T-helper 2 cell treated with Interferon-gamma antibody and Interleukin-4, amounts not matched to agents 5 μg/mL and 100 μg/mL, for 36 hours (primary cell): ENCODE results near the gene UXS1.

Source experiments
- DNase-seq: peaks from one replicate; pipeline ENCODE4 v3.0.0; 2021; ENCODE audit warnings: low spot score
- H3K27ac Mint-ChIP-seq: one replicate; pipeline ENCODE4 v1.8.0; 2021; ENCODE audit warnings: mild to moderate bottlenecking, mixed read lengths
- H3K27me3 Mint-ChIP-seq: one replicate; pipeline ENCODE4 v1.8.0; 2021; ENCODE audit warnings: low read depth, mixed read lengths
- H3K36me3 Mint-ChIP-seq: one replicate; pipeline ENCODE4 v1.8.0; 2021; ENCODE audit warnings: low read depth, mixed read lengths
- H3K4me1 Mint-ChIP-seq: one replicate; pipeline ENCODE4 v1.8.0; 2021; ENCODE audit warnings: low read depth, mixed read lengths
- H3K4me3 Mint-ChIP-seq: one replicate; pipeline ENCODE4 v1.8.0; 2022; ENCODE audit warnings: mild to moderate bottlenecking, moderate library complexity, mixed read lengths
- H3K9me3 Mint-ChIP-seq: one replicate; pipeline ENCODE4 v1.8.0; 2021; ENCODE audit warnings: mixed read lengths

Gene UXS1

DNA sequence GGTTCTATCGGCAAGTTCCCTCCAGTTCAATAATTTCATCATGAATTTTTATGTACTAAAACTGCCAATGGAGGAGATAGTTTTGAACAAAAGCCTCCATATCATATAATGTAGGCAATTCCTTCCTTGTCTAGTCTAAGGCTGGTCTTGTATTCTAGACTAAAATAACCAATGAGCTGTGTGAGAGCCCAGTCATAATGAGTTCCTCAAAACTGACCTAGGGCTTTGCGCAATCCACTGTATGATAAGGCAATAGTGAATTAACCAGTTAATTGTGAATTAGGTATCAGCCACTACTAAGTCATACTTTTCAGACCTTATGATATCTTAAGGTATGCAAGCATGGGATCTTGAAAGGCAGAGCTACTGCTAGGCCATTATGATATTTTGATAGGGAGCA lies 7.6 kb upstream of the UXS1 start:
- Mint-ChIP-seq H3K9me3 (no peaks in the 10 kb centered on the region), H3K27me3 (peaks cover 35% of the 10 kb centered on the region), H3K4me1 (peaks cover 6% of the 10 kb centered on the region), H3K27ac (no peak overlapping the region), H3K36me3 (no peaks in the 10 kb centered on the region), H3K4me3 (no peak overlapping the region)
- no peak for DNase-seq

DNA sequence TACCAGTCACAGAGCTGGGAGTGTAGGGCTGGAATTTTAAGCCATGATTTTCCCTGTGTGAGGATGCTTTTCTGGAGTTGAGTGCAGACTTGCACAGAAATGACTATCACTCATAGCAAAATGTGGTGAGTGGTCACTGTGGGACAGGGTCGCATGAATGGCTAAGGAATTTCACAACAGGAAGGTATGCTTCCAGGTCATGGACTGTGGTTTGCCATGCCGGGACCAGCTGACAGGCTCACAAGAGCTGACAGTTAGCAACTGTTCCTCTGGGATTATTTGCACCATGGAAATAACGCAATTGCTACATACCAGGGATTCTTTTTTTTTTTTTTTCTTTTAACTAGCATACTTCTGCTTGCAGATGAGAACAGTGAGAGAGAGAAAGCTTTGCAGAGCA lies 3.8 kb upstream of the UXS1 start:
- Mint-ChIP-seq H3K4me3 (no peak overlapping the region), H3K4me1 (peaks cover 8% of the 10 kb centered on the region), H3K27me3 (peaks cover 23% of the 10 kb centered on the region), H3K36me3 (peaks cover under 1% of the 10 kb centered on the region), H3K27ac (no peak overlapping the region), H3K9me3 (no peaks in the 10 kb centered on the region)
- no peak for DNase-seq

DNA sequence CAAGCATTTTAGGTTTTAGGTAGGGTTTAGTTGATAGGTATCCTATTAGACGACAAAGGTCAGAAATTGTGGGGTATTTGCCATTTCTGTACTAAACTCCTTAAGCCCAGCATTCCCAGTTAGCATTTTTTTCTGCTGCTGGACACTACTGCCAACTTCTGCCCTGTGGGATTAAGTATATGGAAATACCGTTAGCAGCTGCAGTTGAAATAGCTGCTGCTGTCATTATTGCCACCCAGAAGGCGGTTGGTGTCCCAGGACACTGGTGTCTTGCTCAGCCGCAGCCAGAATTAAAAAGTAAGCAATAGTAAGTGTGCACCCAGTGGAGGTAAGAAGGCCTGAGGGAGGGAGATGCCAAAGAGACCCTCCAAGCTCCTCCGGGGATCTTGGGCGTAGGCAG lies 1.9 kb upstream of the UXS1 start:
- peaks cover 23% of the 10 kb centered on the region for H3K4me1 Mint-ChIP-seq
- no peak overlapping the region for H3K4me3 Mint-ChIP-seq
- no peak overlapping the region for H3K27ac Mint-ChIP-seq
- no peak for DNase-seq
- H3K27me3 Mint-ChIP-seq, result peaks cover 15% of the 10 kb centered on the region
- peaks cover 7% of the 10 kb centered on the region for H3K36me3 Mint-ChIP-seq
- H3K9me3 Mint-ChIP-seq, result no peaks in the 10 kb centered on the region

DNA sequence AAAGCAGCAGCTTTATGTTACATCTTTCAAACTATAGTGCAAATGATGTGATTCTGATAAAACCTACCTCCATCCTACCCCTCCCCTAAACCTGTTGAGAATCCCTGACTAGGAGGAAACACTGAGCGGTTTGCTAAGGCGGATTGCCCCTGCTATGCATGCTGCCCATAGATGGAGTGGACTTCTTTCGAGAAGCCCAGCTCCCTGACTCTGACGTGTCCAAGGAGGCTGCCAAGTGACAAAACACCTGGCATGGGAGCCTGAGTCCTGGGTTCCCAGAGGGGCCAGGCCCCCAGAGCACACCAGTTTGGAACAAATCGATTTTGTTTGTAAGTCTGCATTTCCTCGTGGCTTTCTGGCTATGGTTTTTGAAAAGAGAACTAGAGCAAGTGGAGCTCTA lies 1.4 kb upstream of the UXS1 start:
- peaks cover 9% of the 10 kb centered on the region for H3K36me3 Mint-ChIP-seq
- no peak overlapping the region for H3K27ac Mint-ChIP-seq
- peaks cover 11% of the 10 kb centered on the region for H3K27me3 Mint-ChIP-seq
- no peaks in the 10 kb centered on the region for H3K9me3 Mint-ChIP-seq
- peaks cover 27% of the 10 kb centered on the region for H3K4me1 Mint-ChIP-seq
- no peak for DNase-seq
- H3K4me3 Mint-ChIP-seq, result peak overlapping the region; percentile 88

DNA sequence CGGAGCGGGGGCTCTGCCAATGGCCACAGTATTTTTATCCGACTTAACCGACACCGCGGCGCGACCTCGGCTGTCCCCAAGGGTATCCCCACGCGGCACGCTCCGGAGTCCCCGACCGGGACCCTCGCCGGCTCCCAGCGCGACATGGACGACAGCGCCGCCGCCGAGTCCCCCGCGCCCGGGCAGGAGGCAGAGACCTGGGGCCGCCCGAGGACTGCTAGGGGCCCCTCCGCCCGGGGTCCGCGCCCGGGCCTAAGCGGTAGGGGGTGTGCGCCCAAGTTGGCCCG lies 468 bp downstream of the UXS1 start:
- peaks cover 35% of the 10 kb centered on the region for H3K4me1 Mint-ChIP-seq
- H3K27ac Mint-ChIP-seq, result peak overlapping the region; percentile 3
- H3K27me3 Mint-ChIP-seq, result peaks cover 3% of the 10 kb centered on the region
- no peak for DNase-seq
- H3K36me3 Mint-ChIP-seq, result peaks cover 15% of the 10 kb centered on the region
- no peaks in the 10 kb centered on the region for H3K9me3 Mint-ChIP-seq
- H3K4me3 Mint-ChIP-seq, result peak overlapping the region; percentile 84

DNA sequence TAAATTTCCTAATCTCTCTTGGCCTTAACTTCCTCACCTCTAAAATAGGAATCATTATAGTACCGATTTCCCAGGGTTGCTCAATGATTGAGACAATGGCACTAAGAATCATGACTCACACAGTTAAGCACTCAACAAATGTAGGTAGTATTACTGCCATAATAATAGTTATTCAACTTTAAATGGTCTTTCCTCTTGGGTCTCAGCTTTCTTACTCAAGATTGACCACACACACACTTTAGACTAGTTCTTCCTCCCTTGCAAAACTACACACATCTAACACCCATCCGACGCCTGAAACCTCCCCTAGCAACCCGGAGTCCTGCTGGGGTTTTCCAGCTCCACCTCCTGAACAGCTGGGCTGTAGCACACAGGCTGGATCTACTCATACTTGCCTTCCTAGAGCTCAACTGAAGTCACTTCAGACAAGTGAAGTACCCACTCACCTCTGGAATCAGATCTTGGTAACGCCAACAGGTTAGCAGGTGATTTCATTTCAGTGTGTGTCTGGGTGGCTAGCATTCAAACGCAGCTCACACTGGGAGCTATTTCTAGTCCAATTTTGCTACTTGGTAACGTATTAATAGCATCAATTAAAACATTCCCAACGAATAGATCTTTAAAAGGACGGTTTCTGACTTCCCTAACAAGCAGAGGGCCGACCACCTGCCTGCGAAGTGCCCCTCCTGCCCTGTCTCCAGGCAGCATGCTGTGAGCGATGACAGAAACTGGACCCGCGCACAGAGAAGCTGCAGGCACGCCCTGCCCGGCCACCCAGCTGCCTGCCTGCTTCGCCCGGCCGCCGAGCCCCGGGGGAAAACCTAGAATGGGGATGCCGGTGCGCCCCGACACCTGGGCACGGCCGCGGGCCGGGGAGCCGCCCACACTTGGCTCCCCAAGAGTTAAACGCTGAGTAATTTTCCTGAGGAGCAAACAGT lies 1.1 kb downstream of the UXS1 start:
- Mint-ChIP-seq H3K27me3 (peaks cover 3% of the 10 kb centered on the region), H3K4me3 (peak overlapping the region; percentile 84), H3K27ac (peak overlapping the region; percentile 3), H3K36me3 (peaks cover 17% of the 10 kb centered on the region), H3K9me3 (no peaks in the 10 kb centered on the region), H3K4me1 (peaks cover 40% of the 10 kb centered on the region)
- DNase-seq, result peak; percentile 74

DNA sequence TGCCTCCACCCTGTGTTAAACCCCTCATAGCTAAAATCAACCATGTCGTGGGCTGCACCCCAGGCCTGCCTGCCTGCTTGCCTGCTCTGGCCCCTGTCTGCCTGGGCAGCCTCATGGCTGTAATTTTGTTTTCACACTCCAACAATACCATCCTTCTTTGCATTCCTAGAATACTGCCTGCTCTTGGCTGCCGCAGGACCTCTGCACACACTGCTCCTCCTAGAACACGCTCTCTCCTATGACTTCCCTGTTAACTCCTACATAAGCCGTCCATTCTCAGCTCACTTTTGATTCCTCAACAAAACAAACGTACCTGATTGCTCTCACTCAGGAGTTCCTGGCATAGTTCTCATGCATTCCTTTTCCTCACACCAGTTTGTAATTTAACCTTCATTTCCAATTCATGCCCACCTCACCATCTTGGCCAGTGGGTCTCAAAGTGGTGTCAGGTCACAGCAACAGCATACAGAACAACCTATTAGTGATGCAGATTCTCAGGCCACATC lies 2.5 kb downstream of the UXS1 start:
- Mint-ChIP-seq H3K27ac (no peak overlapping the region), H3K4me1 (peaks cover 45% of the 10 kb centered on the region), H3K4me3 (peak overlapping the region; percentile 84), H3K9me3 (no peaks in the 10 kb centered on the region), H3K36me3 (peaks cover 21% of the 10 kb centered on the region), H3K27me3 (peaks cover 2% of the 10 kb centered on the region)
- no peak for DNase-seq

DNA sequence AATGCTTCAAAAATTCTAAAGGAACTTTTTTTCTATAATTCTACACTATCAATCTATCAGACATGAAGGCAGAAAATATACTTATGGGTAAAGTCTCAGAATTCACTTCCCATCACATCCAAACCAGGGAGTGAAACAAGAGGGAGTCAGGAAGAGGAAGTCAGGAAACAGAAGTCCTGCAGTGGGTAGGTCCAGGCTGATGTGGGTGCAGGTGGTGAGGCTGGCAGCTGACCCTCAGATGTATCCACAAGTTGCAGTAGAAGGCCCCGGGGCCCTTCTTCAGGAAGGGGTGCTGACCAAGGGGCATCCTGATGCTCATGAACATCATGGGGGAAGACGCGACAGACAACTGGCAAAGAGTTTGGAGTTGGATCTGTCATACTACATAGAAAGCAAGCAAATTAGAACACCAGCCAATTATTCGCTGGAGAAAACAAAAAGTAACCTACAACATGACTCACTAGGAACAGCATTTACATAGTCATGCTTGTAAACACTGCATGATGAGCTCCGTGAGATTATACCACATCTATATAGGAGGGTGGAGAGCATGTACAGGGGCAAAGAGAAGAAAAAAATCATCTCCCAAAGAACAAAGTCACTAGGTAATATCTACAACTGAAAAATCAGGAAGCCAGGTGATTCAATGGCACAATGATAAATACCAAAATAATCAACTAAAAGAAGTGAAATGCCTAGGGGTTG lies 4.2 kb downstream of the UXS1 start:
- Mint-ChIP-seq H3K27ac (no peak overlapping the region), H3K4me3 (no peak overlapping the region), H3K4me1 (peaks cover 48% of the 10 kb centered on the region), H3K27me3 (peaks cover 1% of the 10 kb centered on the region), H3K9me3 (no peaks in the 10 kb centered on the region), H3K36me3 (peaks cover 31% of the 10 kb centered on the region)
- DNase-seq, result no peak

DNA sequence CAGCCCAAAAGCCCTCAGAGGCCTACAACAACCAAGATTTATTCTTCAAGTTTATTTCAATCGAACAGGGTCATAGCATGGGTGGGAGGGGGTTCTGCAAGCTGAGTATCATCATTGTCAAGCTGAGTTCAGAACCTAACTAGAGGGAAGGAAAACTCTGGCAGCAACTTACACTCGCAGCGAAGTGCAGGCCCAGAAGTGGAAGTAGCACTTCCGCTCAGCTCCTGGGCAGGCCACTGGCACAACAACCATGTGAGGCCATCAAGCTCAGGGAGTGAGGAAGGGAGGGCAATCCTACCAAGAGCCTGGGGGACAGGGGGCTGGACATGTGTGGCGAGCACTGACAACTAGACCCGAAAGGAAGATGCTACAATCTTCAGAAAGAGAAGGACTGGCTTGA lies 4.8 kb downstream of the UXS1 start:
- H3K36me3 Mint-ChIP-seq, result peaks cover 32% of the 10 kb centered on the region
- H3K27ac Mint-ChIP-seq, result no peak overlapping the region
- no peak for DNase-seq
- H3K27me3 Mint-ChIP-seq, result no peaks in the 10 kb centered on the region
- H3K9me3 Mint-ChIP-seq, result no peaks in the 10 kb centered on the region
- H3K4me1 Mint-ChIP-seq, result peaks cover 52% of the 10 kb centered on the region
- no peak overlapping the region for H3K4me3 Mint-ChIP-seq

DNA sequence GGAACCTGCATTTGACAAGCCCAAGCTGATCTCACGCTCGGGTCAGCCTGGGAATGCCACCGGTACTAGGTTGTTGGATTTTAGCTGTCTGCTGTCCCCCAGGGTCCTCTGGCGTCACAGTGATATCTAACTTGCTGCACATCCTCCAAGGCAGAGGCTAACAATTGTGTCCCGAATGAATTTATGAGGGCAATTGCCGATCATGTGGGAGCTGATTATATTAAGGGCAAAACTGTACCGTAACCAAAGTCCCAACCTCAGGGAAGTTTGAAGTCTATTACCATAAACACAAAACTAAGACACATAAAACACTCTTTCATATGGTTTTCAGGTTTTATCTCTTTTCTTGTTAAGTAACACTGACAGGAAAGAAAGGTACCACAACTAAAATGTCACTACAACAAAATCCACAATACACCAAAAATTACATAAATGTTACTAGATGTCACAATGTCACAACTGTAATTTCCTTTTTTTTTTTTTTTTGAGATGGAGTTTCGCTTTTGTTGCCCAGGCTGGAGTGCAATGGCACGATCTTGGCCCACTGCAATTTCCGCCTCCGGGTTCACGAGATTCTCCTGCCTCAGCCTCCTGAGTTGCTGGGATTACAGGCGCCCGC lies 6.7 kb downstream of the UXS1 start:
- H3K27me3 Mint-ChIP-seq, result no peaks in the 10 kb centered on the region
- no peaks in the 10 kb centered on the region for H3K9me3 Mint-ChIP-seq
- H3K36me3 Mint-ChIP-seq, result peaks cover 28% of the 10 kb centered on the region
- peaks cover 53% of the 10 kb centered on the region for H3K4me1 Mint-ChIP-seq
- H3K27ac Mint-ChIP-seq, result no peak overlapping the region
- no peak overlapping the region for H3K4me3 Mint-ChIP-seq
- no peak for DNase-seq

DNA sequence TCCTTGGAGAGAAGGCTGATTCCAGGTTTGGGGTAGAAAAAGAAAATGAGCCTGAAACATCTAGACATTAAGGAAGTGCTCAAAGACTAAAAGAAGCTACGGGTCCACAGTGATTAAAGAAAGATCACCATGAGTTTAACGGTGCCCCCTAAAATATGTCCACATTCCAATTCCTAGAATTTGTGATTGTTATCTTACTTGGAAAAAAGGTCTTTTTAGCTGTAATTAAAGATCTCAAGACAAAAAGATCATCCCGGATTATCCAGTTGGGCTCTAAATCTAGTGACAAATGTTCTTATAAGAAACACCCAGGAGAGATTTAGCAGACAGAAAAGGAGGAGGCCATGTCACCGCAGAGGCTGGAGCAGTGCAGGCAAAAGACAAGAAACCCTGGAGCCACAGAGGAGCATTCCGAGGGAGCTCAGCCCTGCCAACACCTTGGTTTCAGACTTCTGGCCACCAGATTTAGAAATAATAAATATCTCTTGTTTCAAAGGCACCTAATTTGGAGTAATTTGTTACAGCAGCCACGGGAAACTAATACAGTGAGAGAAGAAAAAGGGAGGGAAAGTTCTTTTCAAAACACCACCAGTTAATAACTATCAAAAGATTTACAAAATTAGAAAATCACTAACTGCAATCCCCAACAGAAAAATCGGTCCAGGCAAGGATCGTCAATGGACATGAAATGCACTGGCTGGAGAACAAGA lies 8.5 kb downstream of the UXS1 start:
- H3K36me3 Mint-ChIP-seq, result peaks cover 26% of the 10 kb centered on the region
- no peaks in the 10 kb centered on the region for H3K9me3 Mint-ChIP-seq
- peaks cover 42% of the 10 kb centered on the region for H3K4me1 Mint-ChIP-seq
- no peaks in the 10 kb centered on the region for H3K27me3 Mint-ChIP-seq
- no peak for DNase-seq
- H3K4me3 Mint-ChIP-seq, result no peak overlapping the region
- no peak overlapping the region for H3K27ac Mint-ChIP-seq

DNA sequence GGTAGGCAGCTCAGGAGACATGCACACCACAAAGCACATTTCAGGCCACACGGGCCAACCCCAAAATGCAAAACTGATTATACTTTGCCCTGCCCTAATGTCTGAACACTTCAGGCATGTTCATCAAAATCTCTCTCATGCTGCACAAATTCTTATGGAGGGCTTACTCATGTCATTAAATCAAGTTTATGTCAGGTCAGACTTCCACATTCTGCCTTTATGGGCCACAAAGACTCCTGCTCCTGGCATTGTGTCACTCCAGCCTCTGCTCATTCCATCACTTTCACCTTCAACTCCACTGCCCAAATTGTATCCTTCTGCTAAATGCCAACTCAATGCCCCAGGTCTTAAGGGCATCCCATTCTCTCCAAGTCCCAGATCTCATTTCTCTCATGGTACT lies 9.2 kb downstream of the UXS1 start:
- Mint-ChIP-seq H3K4me1 (peaks cover 45% of the 10 kb centered on the region), H3K27me3 (no peaks in the 10 kb centered on the region), H3K9me3 (no peaks in the 10 kb centered on the region), H3K4me3 (no peak overlapping the region), H3K36me3 (peaks cover 26% of the 10 kb centered on the region), H3K27ac (no peak overlapping the region)
- DNase-seq, result no peak

DNA sequence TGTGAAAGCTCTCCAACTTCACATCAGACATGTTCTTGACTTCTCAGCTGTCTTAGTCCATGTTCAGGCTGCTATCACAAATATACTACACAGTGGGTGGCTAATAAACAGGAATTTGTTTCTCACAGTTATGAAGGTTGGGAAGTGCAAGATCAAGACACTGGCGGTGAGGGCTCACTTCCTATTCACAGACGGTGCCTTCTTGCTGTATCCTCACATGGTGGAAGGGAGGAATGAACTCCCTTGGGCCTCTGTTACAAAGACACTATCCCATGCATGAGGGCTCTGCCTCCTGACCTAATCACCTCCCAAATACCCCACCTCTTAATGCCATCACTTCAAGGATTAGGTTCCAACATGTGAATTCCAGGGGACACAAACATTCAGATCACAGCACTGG lies 9.7 kb downstream of the UXS1 start:
- no peak for DNase-seq
- H3K27me3 Mint-ChIP-seq, result no peaks in the 10 kb centered on the region
- H3K4me3 Mint-ChIP-seq, result no peak overlapping the region
- peaks cover 23% of the 10 kb centered on the region for H3K36me3 Mint-ChIP-seq
- peaks cover 42% of the 10 kb centered on the region for H3K4me1 Mint-ChIP-seq
- no peak overlapping the region for H3K27ac Mint-ChIP-seq
- no peaks in the 10 kb centered on the region for H3K9me3 Mint-ChIP-seq
